Natural killer cell treated with Interleukin-12 subunit alpha and Interleukin-12 subunit beta and Interleukin-15 and Interleukin-18, amount 100 ng/mL, for 72 hours (primary cell): ENCODE measurements around the gene GNPTG. TPM values are rescaled to one million over a fixed set of nuclear protein-coding genes. Genes with fewer than 3 reads are reported as not detected.

Experiments used
- ATAC-seq, 2 donors: fragments of 150-1000 bp; cut with Tn5 transposase in 1 of 2; sonication (Bioruptor Pico), chemical (Tn5 transposase) in 1 of 2; 2 replicates each; pipeline ENCODE4 v1.10.0; 2021
- DNase-seq: peaks from one replicate; pipeline ENCODE4 v3.0.0; 2022; ENCODE audit warnings: low spot score
- H3K27ac Mint-ChIP-seq, 2 donors: 1 replicate in 1 of 2; 2 replicates in 1 of 2; pipeline ENCODE4 v1.8.0; 2022; ENCODE audit warnings: mixed read lengths in 2 of 2, mild to moderate bottlenecking in 1 of 2, moderate library complexity in 1 of 2
- H3K27me3 Mint-ChIP-seq, 2 donors: 1 replicate in 1 of 2; 2 replicates in 1 of 2; pipeline ENCODE4 v1.8.0; 2022; ENCODE audit warnings: mixed read lengths in 2 of 2
- H3K36me3 Mint-ChIP-seq: one replicate; pipeline ENCODE4 v1.8.0; 2022; ENCODE audit warnings: mixed read lengths
- H3K4me1 Mint-ChIP-seq, 2 donors: 1 replicate in 1 of 2; 2 replicates in 1 of 2; pipeline ENCODE4 v1.8.0; 2022; ENCODE audit warnings: low read depth in 2 of 2, mixed read lengths in 2 of 2, mild to moderate bottlenecking in 1 of 2
- H3K4me3 Mint-ChIP-seq: one replicate; pipeline ENCODE4 v1.8.0; 2022; ENCODE audit warnings: mixed read lengths
- H3K9me3 Mint-ChIP-seq: 2 replicates; pipeline ENCODE4 v1.8.0; 2022; ENCODE audit warnings: mixed read lengths
- total RNA-seq, 2 donors: library from RNA; stranded (reverse); gene quantifications; one replicate each; pipeline ENCODE4 v1.2.3, GENCODE V29; 2022

Gene GNPTG
- total RNA-seq, 2 donors from 2014 or later = 36.1 to 38.9 TPM

- no peak for ATAC-seq
- Mint-ChIP-seq H3K27ac (peak overlapping the region; percentile 17 to 62), H3K27me3 (no peaks in the 10 kb centered on the region), H3K36me3 (no peaks in the 10 kb centered on the region), H3K9me3 (no peaks in the 10 kb centered on the region), H3K4me3 (peak overlapping the region; percentile 61), H3K4me1 (peaks cover 9 to 10% of the 10 kb centered on the region in 2 donors)
- no peak for DNase-seq
Measured at GRCh38 chr16:1343428-1344242, 8.1 kb upstream of the GNPTG start.

DNA sequence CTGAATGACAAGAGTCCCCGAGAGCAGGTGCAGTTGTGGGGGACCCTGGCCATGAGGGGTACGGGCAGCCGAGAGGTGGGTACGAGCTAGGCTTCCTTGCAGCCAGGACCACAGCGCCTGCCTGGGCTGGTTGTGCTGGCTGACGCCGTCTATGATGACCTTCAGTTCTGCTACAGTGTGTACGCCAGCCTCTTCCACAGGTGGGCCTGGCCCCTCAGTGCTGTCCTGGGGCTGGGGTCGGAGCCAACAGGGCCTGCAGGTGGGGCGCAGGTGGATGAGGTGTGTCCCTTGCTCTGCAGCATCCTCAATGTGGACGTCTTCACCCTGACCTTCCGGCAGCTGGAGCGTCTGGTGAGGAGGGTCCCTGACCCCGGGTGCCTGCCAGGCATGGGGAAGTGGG is 7.2 kb upstream of the GNPTG start:
- Mint-ChIP-seq H3K4me1 (peaks cover 9 to 10% of the 10 kb centered on the region in 2 donors), H3K27me3 (no peaks in the 10 kb centered on the region), H3K36me3 (no peaks in the 10 kb centered on the region), H3K9me3 (no peaks in the 10 kb centered on the region), H3K4me3 (no peak overlapping the region), H3K27ac (no peak overlapping the region)
- ATAC-seq (no peak), DNase-seq (no peak)

DNA sequence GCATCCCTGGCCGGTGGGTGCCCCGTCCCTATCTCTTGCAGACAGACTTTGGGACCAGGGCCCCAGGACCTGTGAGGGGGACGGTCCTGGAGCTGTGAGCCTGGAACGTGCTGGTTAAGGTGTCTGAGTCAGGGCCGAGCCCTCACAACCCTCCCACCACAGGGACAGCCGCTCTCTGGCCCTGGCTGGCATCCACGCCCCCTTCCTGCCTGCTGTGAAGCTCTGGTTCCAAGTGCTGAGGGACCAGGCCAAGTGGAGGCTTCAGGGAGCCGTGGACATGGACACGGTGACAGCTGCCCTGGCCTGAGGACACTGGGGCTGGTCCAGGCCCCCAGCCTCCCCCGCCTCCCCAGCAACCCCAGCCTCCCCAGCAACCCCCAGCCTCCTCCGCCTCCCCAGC is 6.6 kb upstream of the GNPTG start:
- ATAC-seq (no peak), DNase-seq (no peak)
- no peak overlapping the region for H3K27ac Mint-ChIP-seq
- H3K4me1 Mint-ChIP-seq = peaks cover 9 to 10% of the 10 kb centered on the region in 2 donors
- H3K4me3 Mint-ChIP-seq = no peak overlapping the region
- H3K9me3 Mint-ChIP-seq = no peaks in the 10 kb centered on the region
- no peaks in the 10 kb centered on the region for H3K27me3 Mint-ChIP-seq
- H3K36me3 Mint-ChIP-seq = no peaks in the 10 kb centered on the region

GRCh38 chr16:1345651-1346421 is 5.9 kb upstream of the GNPTG start:
- peaks cover 15 to 18% of the 10 kb centered on the region in 2 donors for H3K4me1 Mint-ChIP-seq
- H3K4me3 Mint-ChIP-seq = no peak overlapping the region
- ATAC-seq = no peak
- H3K9me3 Mint-ChIP-seq = no peaks in the 10 kb centered on the region
- H3K36me3 Mint-ChIP-seq = no peaks in the 10 kb centered on the region
- DNase-seq = no peak
- no peak overlapping the region for H3K27ac Mint-ChIP-seq
- H3K27me3 Mint-ChIP-seq = no peaks in the 10 kb centered on the region

DNA sequence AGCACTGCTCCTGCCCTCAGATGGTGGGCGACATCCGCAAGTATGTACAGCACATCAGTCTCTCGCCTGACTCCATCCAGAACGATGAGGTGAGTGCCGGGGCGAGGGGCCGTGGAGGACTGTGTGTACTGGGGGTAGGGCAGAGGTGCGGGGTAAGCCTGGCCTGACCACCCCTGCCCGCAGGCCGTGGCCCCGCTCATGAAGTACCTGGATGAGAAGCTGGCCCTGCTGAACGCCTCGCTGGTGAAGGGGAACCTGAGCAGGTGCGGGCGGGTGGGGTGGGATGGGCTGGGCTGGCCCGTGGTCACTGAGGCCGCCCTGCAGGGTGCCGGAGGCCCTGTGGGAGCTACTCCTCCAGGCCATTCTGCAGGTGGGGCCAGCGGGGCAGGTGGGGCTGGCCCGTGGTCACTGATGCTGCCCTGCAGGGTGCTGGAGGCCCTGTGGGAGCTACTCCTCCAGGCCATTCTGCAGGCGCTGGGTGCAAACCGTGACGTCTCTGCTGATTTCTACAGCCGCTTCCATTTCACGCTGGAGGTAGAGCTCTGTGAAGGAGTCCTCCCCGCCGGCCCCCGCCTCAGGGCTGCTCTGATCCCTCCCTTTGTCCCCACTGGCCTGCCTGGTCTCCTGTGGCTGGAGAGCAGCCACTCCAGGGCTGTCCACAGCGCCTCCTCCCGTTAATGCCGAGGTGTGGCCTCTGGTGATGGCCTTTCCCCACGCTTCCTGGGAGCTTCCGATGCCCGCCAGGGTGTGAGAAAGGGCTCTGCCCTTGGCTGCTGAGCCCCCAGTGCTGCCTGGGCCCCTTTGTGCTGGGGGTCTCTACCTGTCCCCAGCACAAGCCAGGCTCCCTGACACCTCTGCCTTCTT is 5.1 kb upstream of the GNPTG start:
- peaks cover 15 to 18% of the 10 kb centered on the region in 2 donors for H3K4me1 Mint-ChIP-seq
- no peaks in the 10 kb centered on the region for H3K27me3 Mint-ChIP-seq
- H3K36me3 Mint-ChIP-seq = no peaks in the 10 kb centered on the region
- no peak for DNase-seq
- no peaks in the 10 kb centered on the region for H3K9me3 Mint-ChIP-seq
- H3K4me3 Mint-ChIP-seq = no peak overlapping the region
- H3K27ac Mint-ChIP-seq = no peak overlapping the region
- ATAC-seq = no peak

DNA sequence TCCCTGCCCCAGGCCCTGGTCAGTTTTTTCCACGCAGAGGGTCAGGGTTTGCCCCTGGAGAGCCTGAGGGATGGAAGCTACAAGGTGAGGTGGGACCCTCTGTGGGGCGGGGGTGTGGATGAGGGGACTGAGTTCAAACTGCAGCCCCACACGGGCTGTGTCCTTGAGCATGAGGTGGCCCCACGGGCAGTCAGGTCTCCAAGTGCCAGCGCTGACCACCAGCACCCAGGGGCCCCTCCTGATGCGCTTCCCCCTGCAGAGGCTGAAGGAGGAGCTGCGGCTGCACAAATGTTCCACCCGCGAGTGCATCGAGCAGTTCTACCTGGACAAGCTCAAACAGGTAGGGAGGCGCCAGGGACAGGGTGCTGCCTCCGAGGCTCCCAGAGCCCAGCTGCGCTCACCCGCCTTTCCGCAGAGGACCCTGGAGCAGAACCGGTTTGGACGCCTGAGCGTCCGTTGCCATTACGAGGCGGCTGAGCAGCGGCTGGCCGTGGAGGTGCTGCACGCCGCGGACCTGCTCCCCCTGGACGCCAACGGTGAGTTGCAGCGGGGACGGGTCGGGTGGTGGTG is 4.4 kb upstream of the GNPTG start:
- Mint-ChIP-seq H3K27ac (no peak overlapping the region), H3K27me3 (no peaks in the 10 kb centered on the region), H3K4me1 (peaks cover 17 to 22% of the 10 kb centered on the region in 2 donors), H3K4me3 (no peak overlapping the region), H3K36me3 (no peaks in the 10 kb centered on the region), H3K9me3 (no peaks in the 10 kb centered on the region)
- ATAC-seq = no peak
- no peak for DNase-seq

DNA sequence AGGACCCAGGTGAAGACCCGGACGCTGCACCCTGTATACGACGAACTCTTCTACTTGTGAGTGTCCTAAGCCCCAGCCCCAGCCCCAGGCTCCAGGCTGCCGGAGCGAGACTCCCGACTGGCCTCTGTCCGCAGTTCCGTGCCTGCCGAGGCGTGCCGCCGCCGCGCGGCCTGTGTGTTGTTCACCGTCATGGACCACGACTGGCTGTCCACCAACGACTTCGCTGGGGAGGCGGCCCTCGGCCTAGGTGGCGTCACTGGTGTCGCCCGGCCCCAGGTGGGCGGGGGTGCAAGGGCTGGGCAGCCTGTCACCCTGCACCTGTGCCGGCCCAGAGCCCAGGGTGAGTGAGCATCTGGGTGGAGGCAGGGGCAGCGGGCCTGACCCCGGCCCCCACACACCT is 3.8 kb upstream of the GNPTG start:
- ATAC-seq = no peak
- Mint-ChIP-seq H3K4me1 (peaks cover 19 to 21% of the 10 kb centered on the region in 2 donors), H3K36me3 (no peaks in the 10 kb centered on the region), H3K4me3 (no peak overlapping the region), H3K9me3 (no peaks in the 10 kb centered on the region), H3K27me3 (no peaks in the 10 kb centered on the region), H3K27ac (no peak overlapping the region)
- no peak for DNase-seq

GRCh38 chr16:1348441-1348840 is 3.3 kb upstream of the GNPTG start:
- Mint-ChIP-seq H3K4me1 (peaks cover 19 to 20% of the 10 kb centered on the region in 2 donors), H3K4me3 (no peak overlapping the region), H3K27ac (no peak overlapping the region), H3K9me3 (no peaks in the 10 kb centered on the region), H3K36me3 (no peaks in the 10 kb centered on the region), H3K27me3 (no peaks in the 10 kb centered on the region)
- no peak for DNase-seq
- no peak for ATAC-seq

DNA sequence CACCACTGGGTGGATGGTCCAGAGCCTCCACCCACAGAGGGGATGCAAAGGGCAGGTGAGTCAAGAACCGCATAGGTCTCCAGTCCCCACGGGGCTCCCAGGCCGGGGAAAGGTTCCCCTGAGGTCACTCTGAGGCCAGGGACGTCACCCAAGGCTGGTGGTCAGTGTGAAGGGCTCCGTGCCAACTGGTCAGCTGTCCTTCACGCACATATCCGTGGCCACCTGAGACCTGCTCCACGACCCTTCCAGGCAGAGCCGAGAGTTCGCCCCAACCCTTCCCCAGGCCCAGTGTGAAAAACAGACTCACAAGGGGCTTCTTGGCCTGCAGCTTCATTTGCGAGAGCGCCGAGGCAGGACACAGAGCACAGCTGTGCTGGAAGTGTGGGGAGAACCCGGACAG is 2.8 kb upstream of the GNPTG start:
- Mint-ChIP-seq H3K27ac (no peak overlapping the region), H3K27me3 (no peaks in the 10 kb centered on the region), H3K9me3 (no peaks in the 10 kb centered on the region), H3K4me3 (no peak overlapping the region), H3K4me1 (peaks cover 23% of the 10 kb centered on the region in 2 donors), H3K36me3 (no peaks in the 10 kb centered on the region)
- DNase-seq (no peak), ATAC-seq (no peak)

DNA sequence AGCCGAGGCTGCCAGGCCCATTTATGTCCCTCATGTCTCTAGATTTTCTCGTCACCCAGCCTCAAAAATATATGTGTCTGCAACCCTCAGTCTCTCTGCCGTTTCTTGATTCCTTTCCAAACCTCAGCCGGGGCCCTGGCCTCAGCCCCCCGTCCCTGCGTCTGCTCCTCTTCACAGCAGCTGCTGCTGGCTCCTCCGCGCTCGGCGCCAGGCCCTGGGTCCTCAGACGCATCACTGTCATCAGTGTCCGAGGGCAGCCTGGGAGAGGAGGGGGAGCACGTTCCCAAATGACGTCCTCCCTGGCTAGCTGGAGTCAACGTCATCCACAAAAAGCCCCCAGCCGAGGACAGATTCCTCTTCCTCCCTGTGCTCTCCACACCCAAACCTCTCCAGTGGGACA is 2.4 kb upstream of the GNPTG start:
- Mint-ChIP-seq H3K36me3 (no peaks in the 10 kb centered on the region), H3K27me3 (no peaks in the 10 kb centered on the region), H3K27ac (no peak overlapping the region), H3K9me3 (no peaks in the 10 kb centered on the region), H3K4me3 (no peak overlapping the region), H3K4me1 (peaks cover 23% of the 10 kb centered on the region in 2 donors)
- ATAC-seq (no peak), DNase-seq (no peak)

DNA sequence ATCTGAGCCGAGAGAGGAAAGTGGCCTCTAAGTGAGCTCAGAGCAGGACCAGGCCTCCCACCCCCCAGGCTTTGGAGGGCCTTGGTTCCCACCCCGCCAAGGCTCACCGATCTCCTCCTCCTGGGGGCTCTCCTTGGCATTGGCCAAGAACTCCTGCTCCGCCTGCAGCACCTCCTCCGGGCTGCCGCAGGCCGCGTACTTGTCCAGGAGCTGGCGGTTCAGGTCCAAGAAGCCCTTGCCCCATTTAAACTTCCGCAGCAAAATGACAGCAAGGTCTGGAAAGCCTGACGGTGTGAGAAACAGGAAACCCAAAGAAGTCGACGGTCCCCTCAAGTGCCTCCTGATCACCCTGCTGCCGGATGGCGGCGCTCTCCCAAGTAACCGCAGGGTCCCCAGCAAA is 1.8 kb upstream of the GNPTG start:
- no peaks in the 10 kb centered on the region for H3K9me3 Mint-ChIP-seq
- H3K36me3 Mint-ChIP-seq = no peaks in the 10 kb centered on the region
- peaks cover 24% of the 10 kb centered on the region in 2 donors for H3K4me1 Mint-ChIP-seq
- H3K27me3 Mint-ChIP-seq = no peaks in the 10 kb centered on the region
- DNase-seq (no peak), ATAC-seq (no peak)
- peak overlapping the region in 1 of 2 donors; percentile 54 for H3K27ac Mint-ChIP-seq
- peak overlapping the region; percentile 77 for H3K4me3 Mint-ChIP-seq

GRCh38 chr16:1350691-1351090 is 1.0 kb upstream of the GNPTG start:
- ATAC-seq (no peak), DNase-seq (no peak)
- Mint-ChIP-seq H3K9me3 (no peaks in the 10 kb centered on the region), H3K4me1 (peaks cover 29 to 30% of the 10 kb centered on the region in 2 donors), H3K36me3 (no peaks in the 10 kb centered on the region), H3K27ac (peak overlapping the region; percentile 54 to 71), H3K4me3 (peak overlapping the region; percentile 77), H3K27me3 (no peaks in the 10 kb centered on the region)

- peak overlapping the region; percentile 77 for H3K4me3 Mint-ChIP-seq
- H3K27ac Mint-ChIP-seq = peak overlapping the region; percentile 54 to 71
- H3K9me3 Mint-ChIP-seq = no peaks in the 10 kb centered on the region
- peaks cover 29 to 31% of the 10 kb centered on the region in 2 donors for H3K4me1 Mint-ChIP-seq
- no peaks in the 10 kb centered on the region for H3K36me3 Mint-ChIP-seq
- H3K27me3 Mint-ChIP-seq = no peaks in the 10 kb centered on the region
- peak in 1 of 2 donors; percentile 18 for ATAC-seq
- no peak for DNase-seq
Measured at GRCh38 chr16:1351215-1351581, 533 bp upstream of the GNPTG start.
